HS-5 (cell line): ENCODE measurements around the gene CAST.

Experiments
- DNase-seq: peaks from one replicate; pipeline ENCODE4 v3.0.0-alpha.2; 2012; ENCODE audit warnings: low read depth

CAST gene

GRCh38 chr5:96819806-96820205, 157.6 kb downstream of the CAST start:
- no peak for DNase-seq

- DNase-seq: peak; percentile 24
These were observed 159.2 kb downstream of the CAST start for GRCh38 chr5:96821260-96821916.

- no peak for DNase-seq
These were observed 160.7 kb downstream of the CAST start for GRCh38 chr5:96822686-96823459.

- DNase-seq: peak; percentile 68
These were observed 161.8 kb downstream of the CAST start for GRCh38 chr5:96823900-96824380.
